ENCODE results near the gene IL17RE.
A peak's percentile ranks its signal among the peaks of the same experiment; 100 is the strongest.
"Not testable (repeated sequence)": the region's sequence is repeated elsewhere in the genome, so short reads cannot be mapped to it uniquely, and the experiment has no call there.

Gene IL17RE

DNA sequence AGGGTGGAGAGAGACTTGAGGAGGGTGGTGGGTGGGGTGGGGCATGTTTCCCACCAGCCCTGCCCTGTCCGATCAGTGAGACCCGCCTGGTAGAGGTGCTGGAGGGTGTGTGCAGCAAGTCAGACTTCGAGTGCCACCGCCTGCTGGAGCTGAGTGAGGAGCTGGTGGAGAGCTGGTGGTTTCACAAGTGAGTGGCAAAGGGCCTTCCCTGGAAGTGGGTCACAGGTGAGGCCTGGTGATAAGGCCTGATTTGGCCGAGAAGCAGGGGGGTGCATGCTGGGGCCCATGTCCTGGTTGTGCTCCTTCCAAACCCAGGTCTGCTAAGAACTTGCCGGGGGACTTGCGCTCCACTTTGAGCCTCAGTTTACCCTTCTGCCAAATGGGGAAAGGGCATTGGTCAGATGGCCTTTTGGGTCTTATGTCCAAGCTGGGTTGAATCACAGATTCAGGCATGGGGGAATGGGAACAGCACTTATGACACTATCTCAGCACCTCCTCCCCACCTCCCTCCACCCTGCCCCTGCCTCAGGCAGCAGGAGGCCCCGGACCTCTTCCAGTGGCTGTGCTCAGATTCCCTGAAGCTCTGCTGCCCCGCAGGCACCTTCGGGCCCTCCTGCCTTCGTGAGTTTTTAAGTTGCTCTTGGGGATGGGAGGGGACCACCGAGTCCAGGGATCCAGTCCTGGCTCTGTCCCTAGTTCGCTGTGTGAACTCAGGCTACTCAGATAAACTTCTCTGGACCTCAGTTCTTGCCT lies 35.0 kb downstream of the IL17RE start:
- DNase-seq: no peak

DNA sequence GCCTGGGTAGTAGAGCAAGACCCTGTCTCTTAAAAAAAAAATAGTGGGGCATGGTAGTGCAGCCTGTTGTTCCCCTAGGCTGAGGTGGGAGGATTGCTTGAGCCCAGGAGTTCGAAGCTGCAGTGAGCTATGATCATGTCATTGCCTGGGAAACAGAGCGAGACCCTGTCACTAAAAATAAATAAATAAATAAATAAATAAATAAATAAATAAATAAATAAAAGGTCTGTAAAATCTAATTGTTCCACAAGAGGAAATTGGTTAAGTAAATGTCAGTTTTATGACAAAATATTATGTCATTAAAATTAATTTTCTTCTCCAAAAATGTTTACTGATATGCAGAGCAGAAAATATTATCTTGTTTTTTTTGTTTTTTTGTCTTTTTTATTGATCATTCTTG lies 36.3 kb downstream of the IL17RE start:
- no peak for DNase-seq

DNA sequence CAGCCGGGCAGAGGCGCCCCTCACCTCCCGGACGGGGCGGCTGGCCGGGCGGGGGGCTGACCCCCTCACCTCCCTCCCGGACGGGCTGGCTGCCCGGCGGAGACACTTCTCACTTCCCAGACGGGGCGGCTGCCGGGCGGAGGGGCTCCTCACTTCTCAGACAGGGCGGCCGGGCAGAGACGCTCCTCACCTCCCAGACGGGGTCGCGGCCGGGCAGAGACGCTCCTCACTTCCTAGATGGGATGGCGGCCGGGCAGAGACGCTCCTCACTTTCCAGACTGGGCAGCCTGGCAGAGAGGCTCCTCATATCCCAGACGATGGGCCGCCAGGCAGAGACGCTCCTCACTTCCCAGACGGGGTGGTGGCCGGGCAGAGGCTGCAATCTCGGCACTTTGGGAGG lies 37.3 kb downstream of the IL17RE start:
- not testable (repeated sequence) for DNase-seq

DNA sequence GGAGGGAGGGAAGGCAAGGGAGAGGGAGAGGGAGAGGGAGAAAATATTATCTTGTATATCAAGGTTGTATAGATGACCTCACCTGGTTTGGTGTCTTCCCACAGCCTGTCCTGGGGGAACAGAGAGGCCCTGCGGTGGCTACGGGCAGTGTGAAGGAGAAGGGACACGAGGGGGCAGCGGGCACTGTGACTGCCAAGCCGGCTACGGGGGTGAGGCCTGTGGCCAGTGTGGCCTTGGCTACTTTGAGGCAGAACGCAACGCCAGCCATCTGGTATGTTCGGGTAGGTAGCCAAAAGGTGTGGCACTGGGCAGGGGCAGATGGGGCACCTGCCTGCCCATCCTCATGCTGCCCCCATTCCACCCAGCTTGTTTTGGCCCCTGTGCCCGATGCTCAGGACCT lies 38.1 kb downstream of the IL17RE start:
- no peak for DNase-seq

DNA sequence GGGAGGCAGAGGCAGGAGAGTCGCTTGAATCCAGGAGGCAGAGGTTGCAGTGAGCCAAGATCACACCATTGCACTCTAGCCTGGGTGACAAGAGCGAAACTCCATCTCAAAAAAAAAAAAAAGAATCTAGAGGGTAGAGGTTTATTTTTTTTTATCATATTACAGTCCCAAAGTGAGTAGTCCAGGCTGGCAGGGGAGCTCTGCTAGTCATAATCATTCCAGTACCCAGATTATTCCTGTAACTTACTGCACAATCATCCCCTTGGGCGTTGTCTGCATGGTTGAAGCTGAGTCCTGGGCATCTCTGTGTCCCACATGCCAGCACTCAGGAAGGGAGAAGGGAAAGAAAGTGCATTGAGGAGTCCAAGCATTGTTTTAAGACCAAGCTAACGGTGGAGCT lies 39.5 kb downstream of the IL17RE start:
- DNase-seq: no peak

DNA sequence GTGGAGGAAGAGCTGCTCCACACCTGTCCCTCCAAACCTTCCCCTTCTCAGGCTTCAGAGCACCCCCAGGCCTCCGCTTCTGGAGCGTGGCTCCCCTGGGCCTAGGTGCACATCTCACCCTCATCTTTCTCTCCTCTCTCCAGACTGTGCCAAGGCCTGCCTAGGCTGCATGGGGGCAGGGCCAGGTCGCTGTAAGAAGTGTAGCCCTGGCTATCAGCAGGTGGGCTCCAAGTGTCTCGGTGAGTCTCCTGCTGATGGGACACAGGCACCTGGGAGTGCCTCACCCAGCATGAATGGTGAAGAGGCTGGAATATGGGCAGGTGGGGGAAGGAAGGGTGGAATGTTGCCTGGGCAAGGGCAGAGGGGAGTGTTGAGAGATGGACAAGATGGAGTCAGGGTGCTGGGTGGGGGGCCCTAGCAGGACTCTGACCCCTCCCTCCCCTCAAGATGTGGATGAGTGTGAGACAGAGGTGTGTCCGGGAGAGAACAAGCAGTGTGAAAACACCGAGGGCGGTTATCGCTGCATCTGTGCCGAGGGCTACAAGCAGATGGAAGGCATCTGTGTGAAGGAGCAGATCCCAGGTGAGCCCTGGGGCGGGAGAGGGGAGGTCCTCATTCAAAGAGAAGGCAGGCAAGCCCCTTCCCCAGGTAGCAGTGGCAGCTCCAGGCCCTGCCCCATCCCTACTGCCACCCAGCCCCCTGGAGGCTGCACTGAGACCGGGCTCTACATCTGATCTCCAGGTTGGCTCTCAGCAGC lies 40.5 kb downstream of the IL17RE start:
- no peak for DNase-seq

DNA sequence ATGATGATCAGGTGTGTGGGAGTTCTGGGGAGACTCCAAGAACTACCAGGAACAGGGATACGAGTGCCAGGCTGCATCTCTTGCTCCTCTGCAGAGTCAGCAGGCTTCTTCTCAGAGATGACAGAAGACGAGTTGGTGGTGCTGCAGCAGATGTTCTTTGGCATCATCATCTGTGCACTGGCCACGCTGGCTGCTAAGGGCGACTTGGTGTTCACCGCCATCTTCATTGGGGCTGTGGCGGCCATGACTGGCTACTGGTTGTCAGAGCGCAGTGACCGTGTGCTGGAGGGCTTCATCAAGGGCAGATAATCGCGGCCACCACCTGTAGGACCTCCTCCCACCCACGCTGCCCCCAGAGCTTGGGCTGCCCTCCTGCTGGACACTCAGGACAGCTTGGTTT lies 41.6 kb downstream of the IL17RE start:
- no peak for DNase-seq

DNA sequence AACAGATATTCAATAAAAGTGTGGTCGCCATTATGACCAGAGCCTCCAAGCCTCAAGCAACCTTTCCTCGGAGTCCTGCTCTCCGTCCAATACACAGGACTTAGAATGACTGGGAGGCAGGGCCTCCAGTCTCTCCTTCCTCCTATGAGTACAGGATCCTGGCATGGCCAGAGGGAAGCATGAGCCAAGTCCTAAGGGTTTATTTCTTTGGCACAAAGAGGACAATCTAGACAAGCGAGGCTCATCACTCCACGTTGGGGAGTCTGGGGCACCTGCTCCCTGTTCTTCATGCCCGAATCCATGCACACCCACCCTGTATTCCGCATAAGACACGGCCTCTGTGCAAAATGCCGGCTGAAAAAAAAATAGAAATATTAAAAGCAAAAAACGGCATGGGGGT lies 42.7 kb downstream of the IL17RE start:
- DNase-seq: no peak

DNA sequence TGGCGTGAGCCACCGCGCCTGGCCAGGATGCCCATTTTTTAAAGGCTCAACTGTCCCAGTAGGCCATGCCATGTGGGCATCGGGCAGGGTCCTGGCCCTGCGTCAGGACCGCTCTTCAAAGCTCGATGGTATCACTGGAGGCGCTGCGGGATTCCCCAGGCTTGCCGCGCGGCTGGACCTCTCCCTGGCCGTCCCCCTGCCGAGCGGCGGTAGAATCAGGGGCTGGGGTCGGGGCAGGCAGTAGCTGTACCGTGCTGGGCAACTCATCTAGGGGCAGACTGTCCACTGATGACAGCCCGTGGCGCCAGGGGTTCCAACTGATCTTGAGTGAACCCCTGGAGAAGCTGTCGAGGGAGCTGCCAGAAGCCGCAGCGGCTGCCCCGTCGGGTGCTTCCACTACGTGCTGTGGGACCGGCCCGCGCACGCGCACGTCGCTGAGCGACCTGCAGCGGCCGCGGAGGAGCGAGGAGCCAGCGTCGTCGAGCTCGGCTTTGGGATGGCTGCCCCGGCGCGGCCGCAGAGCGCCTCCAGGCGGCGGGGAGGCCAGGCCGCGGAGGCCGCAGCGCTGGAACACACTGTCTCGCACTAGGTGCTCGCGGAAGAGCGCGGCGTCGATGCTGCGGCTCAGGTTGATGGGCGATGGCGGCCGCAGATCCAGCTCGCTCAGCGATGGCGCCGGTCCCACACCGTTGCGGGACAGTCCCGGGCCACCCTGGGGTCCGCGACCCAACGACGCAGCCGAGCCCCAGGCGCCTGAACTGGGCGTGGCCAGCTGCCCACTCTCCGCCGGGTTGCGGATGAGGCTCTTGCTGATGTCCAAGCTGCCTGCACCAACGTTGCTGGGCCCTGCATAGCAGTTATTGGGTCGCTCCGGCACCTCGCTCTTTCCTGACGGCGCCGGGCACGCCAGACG lies 43.7 kb downstream of the IL17RE start:
- DNase-seq: peak; percentile 80 to 92

DNA sequence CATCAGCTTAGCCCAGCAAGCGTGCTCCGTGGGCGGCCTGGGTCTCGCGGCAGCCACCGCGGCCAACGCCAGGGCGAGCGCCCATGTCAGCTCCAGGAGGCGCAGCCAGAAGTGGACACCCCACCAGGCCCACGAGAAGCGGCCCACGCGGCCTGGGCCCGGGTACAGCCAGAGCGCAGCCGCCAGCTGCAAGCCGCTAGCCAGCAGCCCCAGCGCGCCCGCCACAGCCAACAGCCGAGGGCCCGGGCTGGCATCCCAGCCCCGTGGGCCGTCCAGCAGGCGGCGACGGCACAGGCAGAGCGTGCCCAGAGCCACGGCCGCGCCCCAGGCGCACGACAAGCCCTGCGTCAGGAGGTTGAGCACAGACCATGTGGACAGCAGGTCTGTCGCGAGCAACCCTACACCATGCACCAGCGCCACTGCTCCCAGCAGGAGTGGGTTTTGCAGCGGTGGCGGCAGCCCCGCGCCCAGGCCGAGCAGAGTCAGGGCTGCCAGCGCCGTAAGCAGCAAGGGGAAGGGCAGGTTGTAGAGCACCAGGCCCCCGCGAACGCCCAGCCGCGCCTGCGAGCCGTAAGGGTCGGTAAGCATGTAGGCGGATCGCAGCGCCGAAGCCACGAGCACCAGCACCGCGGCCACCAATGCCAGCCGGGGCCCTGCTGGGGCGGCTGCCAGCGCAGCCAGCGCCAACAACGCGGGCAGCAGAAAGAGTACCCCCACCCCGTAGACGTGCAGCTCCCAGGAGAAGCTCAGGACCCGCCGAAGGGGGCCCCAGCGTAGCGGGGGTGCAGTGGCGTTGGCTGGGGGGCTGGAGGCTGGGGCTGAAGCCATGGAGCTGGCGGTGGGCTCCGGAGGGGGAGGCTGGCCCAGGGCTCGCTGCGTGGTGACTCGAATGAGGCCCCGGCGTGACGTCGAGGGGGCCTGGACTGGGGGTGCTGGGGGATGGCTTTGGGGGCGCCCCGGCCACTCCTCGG lies 44.7 kb downstream of the IL17RE start:
- peak; percentile 69 to 84 for DNase-seq

DNA sequence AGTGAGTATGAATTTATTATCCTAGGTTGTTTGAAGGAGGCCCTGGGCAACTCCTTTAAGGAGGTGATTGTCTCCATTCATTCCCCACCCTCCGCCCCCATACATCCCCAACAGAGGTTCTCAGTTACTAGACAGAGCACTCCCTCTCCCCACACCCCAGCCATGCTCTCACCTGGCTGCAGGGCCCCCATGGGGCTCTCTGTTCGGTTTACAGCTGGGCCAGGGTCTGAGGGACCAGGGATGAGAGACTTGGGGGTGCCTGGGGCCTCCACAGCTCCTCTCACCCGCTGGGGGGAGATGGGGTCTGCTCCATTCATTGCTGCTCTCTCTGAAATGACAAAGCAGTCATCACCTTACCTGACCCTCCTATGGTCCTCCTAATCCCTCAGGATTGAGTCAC lies 45.9 kb downstream of the IL17RE start:
- no peak for DNase-seq

DNA sequence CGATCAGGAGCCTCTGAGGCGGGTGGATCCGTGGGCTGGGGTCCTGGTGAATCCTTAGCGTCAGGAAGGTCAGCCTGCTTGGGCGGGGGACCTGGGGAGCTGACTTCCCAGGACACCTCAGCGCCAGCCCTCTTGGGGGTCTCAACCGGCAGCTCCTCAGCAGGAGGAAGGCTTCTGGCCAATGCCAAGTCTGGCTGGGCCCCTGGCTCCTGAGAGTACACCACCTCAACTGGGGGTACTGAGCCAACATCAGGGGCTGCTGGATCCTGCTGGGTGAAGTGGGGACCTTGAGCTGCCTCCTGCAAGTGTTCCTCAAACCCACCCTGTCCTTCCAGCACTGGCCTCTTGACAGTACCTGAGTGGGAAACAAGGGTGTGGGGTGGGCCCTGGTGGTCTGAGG lies 46.5 kb downstream of the IL17RE start:
- no peak for DNase-seq

DNA sequence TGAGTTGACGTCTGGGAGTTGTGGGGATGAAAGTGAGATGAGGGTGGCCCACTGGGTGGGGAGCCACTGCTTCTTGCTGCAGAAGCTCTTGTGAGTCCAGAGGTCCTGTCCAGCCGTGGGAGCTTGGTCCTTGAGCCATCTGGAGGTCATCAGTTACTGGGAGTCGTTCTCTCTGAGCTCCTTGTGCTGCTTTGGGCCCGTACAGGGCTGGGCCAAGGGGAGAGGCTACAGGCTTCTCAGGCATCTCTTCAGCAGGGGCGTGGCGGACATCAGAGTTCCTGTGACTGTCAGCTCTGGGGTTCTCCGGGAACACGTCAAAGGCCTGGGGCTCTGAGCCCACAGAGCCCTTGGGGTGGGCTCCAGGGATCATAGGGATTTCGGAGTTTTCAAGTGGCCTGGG lies 47.0 kb downstream of the IL17RE start:
- no peak for DNase-seq

DNA sequence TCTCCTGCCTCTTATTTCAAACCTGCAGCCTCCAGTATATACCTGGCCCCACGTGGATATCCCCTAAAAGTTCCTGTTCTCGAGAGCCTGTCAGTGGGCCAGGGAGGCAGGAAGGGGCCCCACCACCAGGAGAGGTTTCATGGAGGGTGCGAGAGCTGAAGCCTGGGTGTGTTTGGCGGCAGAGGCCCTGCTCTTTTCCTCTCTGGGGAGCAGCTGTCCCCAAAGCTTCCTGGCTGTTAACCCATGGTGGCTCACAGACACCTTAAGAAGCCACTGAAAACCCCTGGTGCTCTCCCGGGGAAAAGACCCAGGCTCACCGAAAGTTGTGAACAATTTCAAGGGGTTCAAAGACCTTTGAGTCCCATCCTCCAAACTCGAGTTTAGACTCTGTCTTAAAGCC lies 48.5 kb downstream of the IL17RE start:
- DNase-seq: no peak

DNA sequence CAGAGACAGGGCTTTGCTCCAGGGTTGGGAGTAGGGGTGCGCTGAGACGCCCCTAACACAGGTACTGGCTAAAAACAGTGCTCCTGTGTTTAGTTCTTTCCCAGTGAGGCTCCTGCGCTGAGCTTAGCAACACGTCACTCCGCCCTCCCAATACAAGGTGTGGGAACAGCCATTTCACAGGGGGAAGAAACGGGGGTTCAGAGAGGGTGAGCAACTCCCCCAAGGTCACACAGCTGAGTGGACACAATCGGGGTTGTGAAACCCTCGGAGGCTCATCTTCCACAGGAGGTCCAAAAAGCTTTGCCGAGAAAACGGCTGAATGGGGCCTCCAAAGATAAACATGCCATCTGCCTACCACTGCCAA lies 48.9 kb downstream of the IL17RE start:
- DNase-seq: no peak

DNA sequence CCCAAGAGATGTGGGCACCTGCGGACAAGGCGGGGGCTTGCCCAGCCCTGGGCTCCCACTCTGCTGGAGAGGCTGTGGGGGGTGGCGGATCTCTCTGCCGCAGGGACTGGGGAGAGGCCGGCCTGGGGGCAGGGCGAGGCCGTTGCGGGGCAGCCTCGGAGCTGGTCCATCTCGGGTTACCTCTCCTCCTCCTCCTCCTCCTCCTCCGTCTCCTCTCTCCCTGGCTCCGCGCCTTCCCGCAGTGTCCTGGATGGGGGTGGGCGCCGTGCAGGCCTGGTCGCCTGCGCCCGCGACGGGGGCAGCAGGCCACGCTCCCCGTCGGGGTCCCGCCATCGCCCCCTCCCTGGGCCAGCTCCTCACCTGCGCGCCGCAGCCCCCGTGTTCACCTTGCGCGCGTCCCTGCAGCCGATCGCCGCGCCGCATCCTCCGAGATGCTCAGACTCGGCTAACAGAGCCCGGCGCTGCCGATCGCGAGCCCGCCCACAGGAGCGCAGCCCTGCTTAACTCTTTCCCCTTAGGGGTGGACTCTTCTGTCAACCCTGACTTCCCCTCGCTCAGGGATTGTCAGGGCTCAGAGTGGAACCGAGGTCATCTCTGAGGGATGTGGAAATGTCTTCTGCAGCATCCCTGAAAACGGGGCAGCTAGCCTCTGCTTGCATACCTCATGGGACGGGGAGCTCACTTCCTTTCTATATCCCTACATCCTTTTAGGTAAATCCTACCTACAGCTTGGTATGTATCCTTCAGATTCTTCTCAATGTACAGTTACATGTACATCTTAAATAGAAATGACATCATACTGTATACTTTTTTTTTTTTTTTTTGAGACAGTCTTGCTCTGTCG lies 49.5 kb downstream of the IL17RE start, which contains the start of gene PRRT3:
TSS of gene PRRT3 (minus strand) at position 447 of the 844 bp plus-strand sequence. CDS start 2,293 bp downstream, outside the sequence.
- peak in 1 of 2 experiments; percentile 29 for DNase-seq

DNA sequence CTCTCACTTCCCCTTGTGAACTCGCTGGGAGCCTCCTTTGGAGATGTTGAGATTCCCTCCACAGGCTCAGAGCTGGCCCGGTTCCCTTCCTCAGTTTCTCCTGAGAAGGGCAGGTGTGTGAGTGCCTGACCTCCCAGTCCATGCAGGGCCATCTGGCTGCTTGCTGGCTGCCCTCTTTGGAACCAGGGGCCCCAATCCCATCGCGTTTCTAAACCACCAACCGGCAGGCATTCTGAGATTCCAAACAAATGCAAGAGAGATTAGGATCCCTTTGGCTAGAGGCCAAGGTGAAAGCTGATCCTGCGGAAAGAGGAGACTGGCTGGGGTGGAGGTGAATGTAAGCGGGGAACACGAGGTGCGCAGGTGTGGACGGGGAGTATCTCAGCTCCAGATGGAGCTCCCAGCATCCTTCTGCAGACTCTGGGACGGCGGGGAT lies 52.4 kb downstream of the IL17RE start:
- no peak for DNase-seq

DNA sequence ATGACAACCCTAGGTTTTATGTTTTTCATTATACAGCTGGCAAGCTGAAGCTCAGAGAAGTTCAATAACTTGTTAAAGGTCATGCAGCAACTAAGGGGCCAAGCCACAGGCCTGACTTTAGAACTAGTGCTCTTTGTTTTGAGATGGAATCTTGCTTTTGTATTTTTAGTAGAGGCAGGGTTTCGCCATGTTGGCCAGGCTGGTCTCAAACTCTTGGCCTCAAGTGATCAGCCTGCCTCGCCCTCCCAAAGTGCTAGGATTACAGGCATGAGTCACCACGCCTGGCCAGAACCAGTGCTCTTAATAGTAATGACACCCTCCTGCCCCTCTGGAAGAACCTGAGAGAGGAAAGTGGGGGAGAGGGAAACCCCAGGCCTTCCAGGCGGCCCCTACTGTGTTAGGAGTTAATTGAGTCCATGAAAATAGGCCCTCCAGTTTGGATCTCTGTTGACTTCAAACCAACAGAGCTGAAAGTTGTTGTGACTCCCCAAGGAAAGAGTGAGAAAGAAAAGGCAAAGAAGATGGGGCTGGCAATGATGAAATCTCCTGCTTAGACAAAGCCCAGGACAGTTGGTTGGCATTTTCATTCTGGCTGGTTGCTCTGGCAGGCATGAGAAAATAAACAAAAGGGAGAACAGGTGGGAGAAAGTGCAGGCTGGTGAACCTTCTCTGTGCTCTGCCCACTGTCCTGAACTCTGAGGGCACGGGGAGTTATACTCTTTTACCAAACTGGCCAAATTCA lies 53.1 kb downstream of the IL17RE start:
- no peak for DNase-seq

DNA sequence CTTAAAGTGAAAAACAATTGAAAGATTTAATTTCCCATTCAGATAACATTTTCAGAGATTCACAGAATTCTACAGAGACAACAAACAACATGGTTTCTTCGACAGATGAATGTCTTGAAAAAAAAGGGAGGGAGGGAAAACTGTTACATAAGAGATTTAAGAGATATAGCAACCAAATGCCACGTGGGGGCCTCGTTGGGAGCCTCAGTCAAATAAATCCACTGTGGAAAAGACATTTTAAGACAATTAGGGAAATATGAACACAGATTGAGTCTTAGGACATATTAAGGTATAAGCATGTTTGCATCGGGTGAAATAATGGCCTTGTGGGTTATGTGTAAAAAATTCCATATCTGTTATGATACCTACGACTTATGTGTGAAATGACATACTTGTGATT lies 54.6 kb downstream of the IL17RE start:
- peak in 1 of 2 experiments; percentile 52 for DNase-seq

DNA sequence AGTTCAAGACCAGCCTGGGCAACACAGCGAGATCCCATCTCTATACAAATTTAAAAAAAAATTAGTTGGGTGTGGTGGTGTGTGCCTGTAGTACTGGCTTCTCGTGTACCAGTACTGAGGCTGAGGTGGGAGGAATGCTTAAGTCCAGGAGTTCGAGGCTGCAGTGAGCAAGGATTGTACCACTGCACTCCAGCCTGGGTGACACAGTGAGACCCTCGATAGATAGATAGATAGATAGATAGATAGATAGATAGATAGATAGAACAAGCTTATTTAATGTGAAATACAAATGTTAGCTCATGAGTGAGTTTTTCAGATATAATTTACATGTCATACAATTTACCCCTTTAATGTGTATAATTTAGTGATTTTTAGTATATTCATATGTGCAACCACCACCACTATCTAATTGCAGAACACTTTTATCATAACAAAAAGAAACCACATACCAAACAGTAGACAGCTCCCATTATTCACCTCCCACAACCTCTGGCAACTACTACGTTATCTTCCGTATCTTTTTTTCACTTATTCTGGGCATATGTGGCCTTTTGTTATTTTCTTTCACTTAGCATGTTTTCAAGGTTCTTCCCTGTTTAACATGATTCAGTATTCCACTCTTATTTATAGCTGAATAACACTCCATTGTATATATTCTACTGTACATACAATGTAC lies 62.7 kb downstream of the IL17RE start:
- no peak for DNase-seq

Measured in SW 1271 (cell line).